Measurements from ENCODE around the gene ALPI. TPM values are rescaled to one million over a fixed set of nuclear protein-coding genes. Genes with fewer than 3 reads are reported as not detected.
"Not testable (repeated sequence)": the region's sequence is repeated elsewhere in the genome, so short reads cannot be mapped to it uniquely, and the experiment has no call there.

ALPI gene
- total and polyA plus RNA-seq, 10 of the 15 experiments (the other 5 are each of a cell fraction or from before 2014, with no cell fraction given): not detected

GRCh38 chr2:232432598-232433184 lies 23.3 kb upstream of the ALPI start:
- Histone ChIP-seq H3K79me2 (ENCODE audit: control insufficient read depth, insufficient read depth, low read length) (no peaks in the 10 kb centered on the region), H3K27me3 (replicated peaks in 1 of 2; ENCODE audit: control insufficient read depth in 2 of 2, insufficient read depth in 2 of 2, low read length in 1 of 2) (no peaks in the 10 kb centered on the region; a peak in 2 of 4 replicates), H4K20me1 (ENCODE audit: control insufficient read depth, insufficient read depth) (no peaks in the 10 kb centered on the region), H3K4me2 (ENCODE audit: control insufficient read depth, insufficient read depth) (no peak overlapping the region), H3K27ac (ENCODE audit: control insufficient read depth, insufficient read depth) (no peak overlapping the region), H3K9me3 (replicated peaks; ENCODE audit: control insufficient read depth, insufficient read depth, low read length) (no peaks in the 10 kb centered on the region), H3K4me3 (no peak overlapping the region), H3K9ac (ENCODE audit: control insufficient read depth, insufficient read depth, low read length) (no peak overlapping the region), H2AFZ (ENCODE audit: control insufficient read depth, low read depth, low read length) (no peak overlapping the region), H3K4me1 (ENCODE audit: control insufficient read depth, insufficient read depth, low read length) (no peaks in the 10 kb centered on the region), H3K36me3 (ENCODE audit: control insufficient read depth in 2 of 2, insufficient read depth in 2 of 2, low read length in 1 of 2) (no peaks in the 10 kb centered on the region)
- ChIA-PET RAD21 (ENCODE audit: unreplicated experiment) (no interaction called here), CTCF (interaction anchor here (0.6 kb wide), 1 partner anchor 17 kb away, joined by 3 read pairs; no protein-coding TSS in a partner anchor), SMC1A (ENCODE audit: uncharacterized antibody, unreplicated experiment) (no interaction called here), POLR2A (no interaction called here)
- no TSS peak for BruUV-seq (replicated peaks)
- DNase-seq (ENCODE audit: low read depth, low spot score) (no peak), ATAC-seq (peak; percentile 55), FAIRE-seq (no peak)
- intact Hi-C loops (cut with micrococcal nuclease; ENCODE audit: unreplicated experiment): no loop called here
- TF ChIP-seq TAF1 (IDR thresholded peaks at IDR 0.05; ENCODE audit: borderline replicate concordance, low read depth, low read length) (no peak), ZNF274 (IDR thresholded peaks at IDR 0.05; ENCODE audit: insufficient read depth, insufficient read length) (no peak), NBN (IDR thresholded peaks at IDR 0.05) (no peak), HCFC1 (IDR thresholded peaks at IDR 0.05; ENCODE audit: low read length) (no peak), POLR2AphosphoS2 (IDR thresholded peaks at IDR 0.05; ENCODE audit: low read depth, low read length) (no peak), SIN3A (IDR thresholded peaks at IDR 0.05; ENCODE audit: low read depth, low read length) (no peak), CEBPZ (IDR thresholded peaks at IDR 0.05; ENCODE audit: low read depth, low read length) (no peak), FOXM1 (IDR thresholded peaks at IDR 0.05; ENCODE audit: low read depth, low read length) (no peak), YY1 (IDR thresholded peaks at IDR 0.05; ENCODE audit: low read depth, low read length) (no peak), MEF2A (IDR thresholded peaks at IDR 0.05; ENCODE audit: insufficient read depth, low read depth, low read length) (no peak), GABPA (IDR thresholded peaks at IDR 0.05; ENCODE audit: low read depth) (no peak), SMARCA5 (IDR thresholded peaks at IDR 0.05) (no peak), NRF1 (conservative IDR thresholded peaks at IDR 0.05; ENCODE audit: low read depth, low read length) (no peak), PBX3 (IDR thresholded peaks at IDR 0.05; ENCODE audit: insufficient replicate concordance, low read depth, low read length) (no peak), ZNF622 (IDR thresholded peaks at IDR 0.05) (no peak)
- WGBS (ENCODE audit: insufficient coverage, insufficient replicate concordance, low lambda C conversion rate, missing lambda C conversion rate): 51% methylated on average over 16 of the region's 16 CpGs
- in situ Hi-C loops (cut with MboI): loop anchor here (5.0 kb wide), 2 partner anchors 50 to 525 kb away; no protein-coding TSS in a partner anchor

- in situ Hi-C loops (cut with MboI): loop anchor here (5.0 kb wide), 2 partner anchors 51 to 526 kb away; no protein-coding TSS in a partner anchor
- H4K20me1 ChIP-seq (ENCODE audit: control insufficient read depth, insufficient read depth); SMC1A ChIA-PET (ENCODE audit: uncharacterized antibody, unreplicated experiment); H3K27ac ChIP-seq (ENCODE audit: control insufficient read depth, insufficient read depth); H3K27me3 ChIP-seq (replicated peaks in 1 of 2; ENCODE audit: control insufficient read depth in 2 of 2, insufficient read depth in 2 of 2, low read length in 1 of 2); POLR2A ChIA-PET; FAIRE-seq; H3K4me3 ChIP-seq; RAD21 ChIA-PET (ENCODE audit: unreplicated experiment); BruUV-seq (replicated peaks); H3K9me3 ChIP-seq (replicated peaks; ENCODE audit: control insufficient read depth, insufficient read depth, low read length); H3K79me2 ChIP-seq (ENCODE audit: control insufficient read depth, insufficient read depth, low read length); H3K9ac ChIP-seq (ENCODE audit: control insufficient read depth, insufficient read depth, low read length); H3K4me1 ChIP-seq (ENCODE audit: control insufficient read depth, insufficient read depth, low read length); H3K36me3 ChIP-seq (ENCODE audit: control insufficient read depth in 2 of 2, insufficient read depth in 2 of 2, low read length in 1 of 2); H2AFZ ChIP-seq (ENCODE audit: control insufficient read depth, low read depth, low read length); intact Hi-C loops (cut with micrococcal nuclease; ENCODE audit: unreplicated experiment); DNase-seq (ENCODE audit: low read depth, low spot score); H3K4me2 ChIP-seq (ENCODE audit: control insufficient read depth, insufficient read depth): not testable (repeated sequence)
- CTCF ChIA-PET: interaction anchor here (0.6 to 2.1 kb wide), 2 partner anchors 13 to 18 kb away, joined by 3 to 4 read pairs; no protein-coding TSS in a partner anchor
- ATAC-seq: peak; percentile 21; the same call in 1 of the 3 replicates
- 22% methylated on average over 8 of the region's 9 CpGs for WGBS (ENCODE audit: insufficient coverage, insufficient replicate concordance, low lambda C conversion rate, missing lambda C conversion rate)
Observed at GRCh38 chr2:232433622-232434021, 22.3 kb upstream of the ALPI start.
